Ishikawa (cell line): ENCODE measurements around the gene TP53.

Experiments
- EP300 ChIP-seq: IDR thresholded peaks from 2 replicates; pipeline ENCODE4 v1.6.1; 2012; ENCODE audit warnings: borderline replicate concordance
- USF1 ChIP-seq: IDR thresholded peaks from 2 replicates; pipeline ENCODE4 v1.6.1; 2012
- TF ChIP-seq, protein P1 (sequence below): IDR thresholded peaks from 2 replicates; pipeline ENCODE4 v1.6.1; 2012

- TF ChIP-seq, protein P1, sequence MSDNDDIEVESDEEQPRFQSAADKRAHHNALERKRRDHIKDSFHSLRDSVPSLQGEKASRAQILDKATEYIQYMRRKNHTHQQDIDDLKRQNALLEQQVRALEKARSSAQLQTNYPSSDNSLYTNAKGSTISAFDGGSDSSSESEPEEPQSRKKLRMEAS = no peak
- TF ChIP-seq EP300 (no peak), USF1 (no peak)
These were observed 23.9 kb upstream of the TP53 start for GRCh38 chr17:7711051-7711755.
